LNCaP clone FGC (cell line): ENCODE measurements around the gene ATP8A2.

Source experiments
- DNase-seq: peaks from one replicate; pipeline ENCODE4 v3.0.0-alpha.2; 2011; ENCODE audit warnings: low read depth
- H3K4me3 ChIP-seq: 2 replicates; pipeline ENCODE4 v1.5.1; 2011; ENCODE audit warnings: mild to moderate bottlenecking, low read depth, low read length, control low read depth
- TF ChIP-seq, protein P1 (sequence below): IDR thresholded peaks from 2 replicates; pipeline ENCODE4 v1.5.1; 2012; ENCODE audit warnings: mild to moderate bottlenecking; ENCODE audit not compliant: control insufficient read depth, insufficient read depth; ENCODE audit errors: extremely low read depth

The ATP8A2 gene

GRCh38 chr13:25722893-25723292 is 351.1 kb downstream of the ATP8A2 start:
- H3K4me3 ChIP-seq = no peak overlapping the region
- TF ChIP-seq, protein P1, sequence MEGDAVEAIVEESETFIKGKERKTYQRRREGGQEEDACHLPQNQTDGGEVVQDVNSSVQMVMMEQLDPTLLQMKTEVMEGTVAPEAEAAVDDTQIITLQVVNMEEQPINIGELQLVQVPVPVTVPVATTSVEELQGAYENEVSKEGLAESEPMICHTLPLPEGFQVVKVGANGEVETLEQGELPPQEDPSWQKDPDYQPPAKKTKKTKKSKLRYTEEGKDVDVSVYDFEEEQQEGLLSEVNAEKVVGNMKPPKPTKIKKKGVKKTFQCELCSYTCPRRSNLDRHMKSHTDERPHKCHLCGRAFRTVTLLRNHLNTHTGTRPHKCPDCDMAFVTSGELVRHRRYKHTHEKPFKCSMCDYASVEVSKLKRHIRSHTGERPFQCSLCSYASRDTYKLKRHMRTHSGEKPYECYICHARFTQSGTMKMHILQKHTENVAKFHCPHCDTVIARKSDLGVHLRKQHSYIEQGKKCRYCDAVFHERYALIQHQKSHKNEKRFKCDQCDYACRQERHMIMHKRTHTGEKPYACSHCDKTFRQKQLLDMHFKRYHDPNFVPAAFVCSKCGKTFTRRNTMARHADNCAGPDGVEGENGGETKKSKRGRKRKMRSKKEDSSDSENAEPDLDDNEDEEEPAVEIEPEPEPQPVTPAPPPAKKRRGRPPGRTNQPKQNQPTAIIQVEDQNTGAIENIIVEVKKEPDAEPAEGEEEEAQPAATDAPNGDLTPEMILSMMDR = no peak
- no peak for DNase-seq

- TF ChIP-seq, protein P1 = no peak
- no peak for DNase-seq
- no peak overlapping the region for H3K4me3 ChIP-seq
Measured at GRCh38 chr13:25725104-25725503, 353.3 kb downstream of the ATP8A2 start.

GRCh38 chr13:25727250-25727649 is 355.5 kb downstream of the ATP8A2 start:
- TF ChIP-seq, protein P1 = no peak
- H3K4me3 ChIP-seq = no peak overlapping the region
- peak; percentile 94 for DNase-seq

- TF ChIP-seq, protein P1 = no peak
- H3K4me3 ChIP-seq = no peak overlapping the region
- no peak for DNase-seq
Measured at GRCh38 chr13:25727810-25728209, 356.0 kb downstream of the ATP8A2 start.

GRCh38 chr13:25729201-25729600 is 357.4 kb downstream of the ATP8A2 start:
- TF ChIP-seq, protein P1 = no peak
- no peak for DNase-seq
- no peak overlapping the region for H3K4me3 ChIP-seq

DNA sequence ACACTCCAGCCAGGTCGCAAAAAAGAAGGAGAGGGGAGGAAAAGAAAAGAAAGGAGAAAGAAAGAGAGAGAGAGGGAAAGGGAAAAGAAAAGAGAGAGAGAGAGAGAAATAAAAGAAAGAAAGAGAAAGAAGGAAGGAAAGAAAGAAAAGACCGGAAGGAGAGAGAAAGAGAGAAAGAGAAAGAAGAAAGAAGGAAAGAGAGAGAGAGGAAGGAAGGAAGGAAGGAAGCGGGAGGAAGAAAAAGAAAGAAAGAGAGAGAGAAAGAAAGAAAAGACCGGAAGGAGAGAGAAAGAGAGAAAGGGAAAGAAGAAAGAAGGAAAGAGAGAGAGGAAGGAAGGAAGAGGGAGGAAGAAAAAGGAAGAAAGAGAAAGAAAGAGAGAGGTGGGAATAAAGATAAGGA is 359.3 kb downstream of the ATP8A2 start:
- no peak for DNase-seq
- TF ChIP-seq, protein P1 = no peak

DNA sequence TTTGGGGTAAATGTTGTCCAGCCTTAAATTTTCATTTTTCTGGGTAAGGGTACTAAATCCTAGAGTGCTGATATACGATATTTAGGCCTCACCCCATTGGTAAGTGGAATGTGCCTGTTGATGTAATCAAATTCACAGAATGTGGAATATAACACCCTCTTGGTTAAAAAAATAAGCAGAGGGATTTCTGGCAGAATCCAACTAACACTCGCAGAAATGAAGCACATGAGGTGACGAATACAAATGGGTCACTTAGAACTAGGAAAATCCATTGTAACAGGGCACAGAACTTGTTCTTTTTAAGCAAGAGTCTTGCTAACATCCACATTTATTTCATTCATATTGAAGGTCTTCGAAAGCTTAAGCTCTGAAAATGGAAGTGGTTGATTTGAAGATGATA is 359.8 kb downstream of the ATP8A2 start:
- H3K4me3 ChIP-seq = no peak overlapping the region
- DNase-seq = no peak
- TF ChIP-seq, protein P1 = no peak

More for the DNA sequence above, 359.3 kb downstream of the ATP8A2 start:
- H3K4me3 ChIP-seq = no peak overlapping the region
